Suprapubic skin (tissue), 4 donors: ENCODE results near the gene MAGEB2.

Experiments
- EP300 ChIP-seq: sonication (generic); formaldehyde crosslinking; IDR thresholded peaks from one replicate; pipeline ENCODE4 v1.6.1; 2017; ENCODE audit warnings: antibody characterized with exemption
- POLR2AphosphoS5 ChIP-seq, 3 donors: sonication (generic); formaldehyde crosslinking; IDR thresholded peaks; one replicate each; pipeline ENCODE4 v1.6.1; 2017; ENCODE audit warnings: antibody characterized with exemption in 3 of 3
- TF ChIP-seq, protein P1 (sequence below), 2 donors: fragments of 200-600 bp in 1 of 2; fragments of 450-650 bp in 1 of 2; sonication (generic) in 1 of 2; IDR thresholded peaks; one replicate each; pipeline ENCODE4 v1.5.1; 2016 to 2019; ENCODE audit warnings: antibody characterized with exemption in 2 of 2, mild to moderate bottlenecking in 1 of 2, moderate library complexity in 1 of 2

DNA sequence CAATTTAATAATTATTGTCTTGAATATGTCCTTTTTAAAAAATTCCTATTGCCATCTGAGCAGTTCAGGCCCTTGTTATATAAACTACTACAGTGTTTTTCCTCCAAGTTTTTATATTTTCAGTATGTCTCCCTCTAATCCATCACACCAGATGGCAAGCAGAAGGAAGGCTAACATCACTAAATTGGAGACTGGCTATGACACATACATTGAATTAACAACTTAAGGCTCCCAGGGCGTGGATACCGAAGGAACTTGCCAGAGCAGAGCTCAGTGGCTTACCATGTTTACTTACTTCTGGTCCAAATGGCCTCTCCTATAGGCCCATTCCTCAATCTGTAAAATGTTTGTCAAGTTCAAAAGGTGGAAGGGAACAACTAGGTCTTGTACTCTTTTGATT, 44.6 kb downstream of the MAGEB2 start:
- TF ChIP-seq POLR2AphosphoS5 (IDR thresholded peaks at IDR 0.05) (no peak), EP300 (no peak)
- TF ChIP-seq, protein P1, sequence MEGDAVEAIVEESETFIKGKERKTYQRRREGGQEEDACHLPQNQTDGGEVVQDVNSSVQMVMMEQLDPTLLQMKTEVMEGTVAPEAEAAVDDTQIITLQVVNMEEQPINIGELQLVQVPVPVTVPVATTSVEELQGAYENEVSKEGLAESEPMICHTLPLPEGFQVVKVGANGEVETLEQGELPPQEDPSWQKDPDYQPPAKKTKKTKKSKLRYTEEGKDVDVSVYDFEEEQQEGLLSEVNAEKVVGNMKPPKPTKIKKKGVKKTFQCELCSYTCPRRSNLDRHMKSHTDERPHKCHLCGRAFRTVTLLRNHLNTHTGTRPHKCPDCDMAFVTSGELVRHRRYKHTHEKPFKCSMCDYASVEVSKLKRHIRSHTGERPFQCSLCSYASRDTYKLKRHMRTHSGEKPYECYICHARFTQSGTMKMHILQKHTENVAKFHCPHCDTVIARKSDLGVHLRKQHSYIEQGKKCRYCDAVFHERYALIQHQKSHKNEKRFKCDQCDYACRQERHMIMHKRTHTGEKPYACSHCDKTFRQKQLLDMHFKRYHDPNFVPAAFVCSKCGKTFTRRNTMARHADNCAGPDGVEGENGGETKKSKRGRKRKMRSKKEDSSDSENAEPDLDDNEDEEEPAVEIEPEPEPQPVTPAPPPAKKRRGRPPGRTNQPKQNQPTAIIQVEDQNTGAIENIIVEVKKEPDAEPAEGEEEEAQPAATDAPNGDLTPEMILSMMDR (IDR thresholded peaks at IDR 0.05): no peak
